Measurements from ENCODE around the gene CDKN1C.
"Not testable (repeated sequence)": the region's sequence is repeated elsewhere in the genome, so short reads cannot be mapped to it uniquely, and the experiment has no call there.

The CDKN1C gene

DNA sequence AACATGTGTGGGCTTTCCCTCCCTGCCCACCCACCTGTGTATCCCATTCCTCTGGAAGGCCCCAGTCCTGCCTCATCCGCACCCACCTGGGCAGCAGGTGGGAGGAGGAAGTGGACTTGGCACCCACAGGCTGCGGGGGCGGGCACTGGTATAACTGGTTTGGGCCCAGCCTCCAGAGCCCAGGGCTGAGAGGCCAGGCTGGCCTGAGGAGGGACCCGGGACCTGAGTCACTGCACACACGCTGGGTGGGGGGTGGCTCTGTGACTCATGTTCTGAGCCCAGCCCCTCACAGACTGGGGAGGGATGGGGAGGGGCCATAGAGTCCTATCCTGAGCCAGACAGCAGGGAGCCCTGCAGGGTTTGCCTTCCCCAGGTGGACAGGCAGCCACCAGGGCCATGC is 26.9 kb upstream of the CDKN1C start:
- DNase-seq (ENCODE audit: low read depth): no peak
- no peak overlapping the region for H3K4me3 ChIP-seq (ENCODE audit: low read length)
- TF ChIP-seq, protein P1, sequence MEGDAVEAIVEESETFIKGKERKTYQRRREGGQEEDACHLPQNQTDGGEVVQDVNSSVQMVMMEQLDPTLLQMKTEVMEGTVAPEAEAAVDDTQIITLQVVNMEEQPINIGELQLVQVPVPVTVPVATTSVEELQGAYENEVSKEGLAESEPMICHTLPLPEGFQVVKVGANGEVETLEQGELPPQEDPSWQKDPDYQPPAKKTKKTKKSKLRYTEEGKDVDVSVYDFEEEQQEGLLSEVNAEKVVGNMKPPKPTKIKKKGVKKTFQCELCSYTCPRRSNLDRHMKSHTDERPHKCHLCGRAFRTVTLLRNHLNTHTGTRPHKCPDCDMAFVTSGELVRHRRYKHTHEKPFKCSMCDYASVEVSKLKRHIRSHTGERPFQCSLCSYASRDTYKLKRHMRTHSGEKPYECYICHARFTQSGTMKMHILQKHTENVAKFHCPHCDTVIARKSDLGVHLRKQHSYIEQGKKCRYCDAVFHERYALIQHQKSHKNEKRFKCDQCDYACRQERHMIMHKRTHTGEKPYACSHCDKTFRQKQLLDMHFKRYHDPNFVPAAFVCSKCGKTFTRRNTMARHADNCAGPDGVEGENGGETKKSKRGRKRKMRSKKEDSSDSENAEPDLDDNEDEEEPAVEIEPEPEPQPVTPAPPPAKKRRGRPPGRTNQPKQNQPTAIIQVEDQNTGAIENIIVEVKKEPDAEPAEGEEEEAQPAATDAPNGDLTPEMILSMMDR (conservative IDR thresholded peaks at IDR 0.05; ENCODE audit: low read depth, low read length): no peak

DNA sequence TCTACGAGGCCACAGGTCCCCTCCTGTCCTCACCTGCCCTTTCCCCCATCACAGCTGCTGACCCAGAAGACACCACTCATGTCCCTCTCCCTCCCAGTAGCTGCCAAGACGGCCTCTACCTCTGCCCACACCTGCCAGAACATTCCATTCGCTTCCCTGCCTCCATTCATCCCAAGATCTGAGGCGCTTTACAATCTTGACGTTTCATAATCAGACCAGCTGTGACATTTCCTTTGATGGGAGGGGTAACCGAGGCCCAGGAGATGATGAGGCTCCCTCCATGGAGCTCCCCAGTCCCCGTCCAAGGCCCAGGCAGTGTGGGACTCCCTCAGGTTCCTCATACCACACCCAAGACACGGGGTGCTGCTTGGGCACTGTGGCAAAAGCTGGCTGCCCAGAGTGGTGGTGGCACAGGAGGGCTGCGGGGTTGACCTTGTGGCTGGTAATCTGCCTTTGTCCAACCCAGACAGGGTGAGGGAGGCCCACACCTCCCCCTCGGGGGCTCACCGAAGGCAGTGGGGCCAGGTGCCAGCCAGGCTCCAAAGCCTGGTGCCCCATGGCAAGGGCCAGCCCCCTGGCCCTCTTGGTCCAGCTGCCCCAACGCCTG is 26.3 kb upstream of the CDKN1C start:
- no peak overlapping the region for H3K4me3 ChIP-seq (ENCODE audit: low read length)
- DNase-seq (ENCODE audit: low read depth): no peak
- TF ChIP-seq, protein P1 (conservative IDR thresholded peaks at IDR 0.05; ENCODE audit: low read depth, low read length): no peak

DNA sequence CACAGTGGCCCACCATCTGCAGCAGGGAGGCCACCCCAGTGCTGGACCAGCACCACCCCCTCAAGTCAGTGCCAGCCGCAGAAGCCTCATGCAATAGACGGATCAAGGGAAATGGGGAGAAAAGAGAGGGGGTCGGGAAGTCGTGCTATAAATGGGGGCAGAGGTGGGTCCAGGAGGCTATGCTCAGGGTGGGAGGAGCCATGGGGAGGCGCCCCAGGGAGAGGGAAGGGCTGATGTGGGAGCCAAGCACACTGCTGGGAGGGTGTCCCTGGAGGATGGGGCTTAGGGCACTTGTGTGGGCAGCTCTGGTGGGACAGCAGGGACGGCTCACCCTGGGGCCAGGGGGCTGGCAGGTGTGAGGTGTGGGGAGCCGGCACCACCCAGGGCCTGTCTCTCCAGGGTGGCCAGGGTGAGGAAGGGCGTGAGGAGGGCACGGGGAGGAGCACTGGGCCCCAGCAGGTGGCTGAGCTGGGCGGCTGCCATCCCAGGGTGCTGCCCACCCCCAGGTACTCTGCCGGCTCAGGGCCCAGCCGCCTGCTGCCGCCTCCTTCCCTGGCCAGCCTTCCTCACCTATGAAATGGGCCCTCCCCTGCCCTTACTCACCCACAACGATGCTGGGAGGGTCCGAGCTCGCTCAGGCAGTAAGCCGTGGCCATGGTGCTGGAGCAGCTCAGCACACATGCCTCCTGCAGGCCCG is 25.7 kb upstream of the CDKN1C start:
- TF ChIP-seq, protein P1 (conservative IDR thresholded peaks at IDR 0.05; ENCODE audit: low read depth, low read length): no peak
- DNase-seq (ENCODE audit: low read depth): no peak
- no peak overlapping the region for H3K4me3 ChIP-seq (ENCODE audit: low read length)

DNA sequence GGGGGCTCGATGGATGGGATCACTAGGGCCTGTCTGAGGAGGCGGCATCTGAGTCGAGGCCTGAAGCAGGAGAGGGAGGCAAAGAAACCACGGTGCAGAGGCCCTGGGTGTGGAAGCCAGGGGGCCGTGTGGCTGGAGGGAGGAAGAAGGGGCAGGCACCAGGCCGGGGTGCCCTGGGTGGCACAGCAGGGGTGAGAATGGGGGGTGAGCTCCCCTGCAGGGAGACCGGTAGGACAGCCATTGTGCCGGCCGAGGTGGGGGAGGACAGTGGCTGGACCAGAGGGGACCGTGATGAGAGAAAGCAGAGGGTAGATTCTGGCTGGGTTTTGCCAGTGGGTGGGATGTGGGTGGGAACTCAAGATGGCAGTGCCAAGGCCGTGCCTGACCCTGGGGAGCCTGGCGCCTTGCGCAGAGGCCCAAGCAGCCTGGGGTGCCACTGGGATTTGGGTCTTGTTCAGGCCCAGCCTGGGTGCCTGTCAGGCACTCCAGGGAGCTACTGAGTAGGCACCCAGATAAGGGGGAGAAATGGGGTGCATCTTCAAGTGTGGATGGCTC is 24.9 kb upstream of the CDKN1C start:
- no peak overlapping the region for H3K4me3 ChIP-seq (ENCODE audit: low read length)
- TF ChIP-seq, protein P1 (conservative IDR thresholded peaks at IDR 0.05; ENCODE audit: low read depth, low read length): no peak
- DNase-seq (ENCODE audit: low read depth): no peak

DNA sequence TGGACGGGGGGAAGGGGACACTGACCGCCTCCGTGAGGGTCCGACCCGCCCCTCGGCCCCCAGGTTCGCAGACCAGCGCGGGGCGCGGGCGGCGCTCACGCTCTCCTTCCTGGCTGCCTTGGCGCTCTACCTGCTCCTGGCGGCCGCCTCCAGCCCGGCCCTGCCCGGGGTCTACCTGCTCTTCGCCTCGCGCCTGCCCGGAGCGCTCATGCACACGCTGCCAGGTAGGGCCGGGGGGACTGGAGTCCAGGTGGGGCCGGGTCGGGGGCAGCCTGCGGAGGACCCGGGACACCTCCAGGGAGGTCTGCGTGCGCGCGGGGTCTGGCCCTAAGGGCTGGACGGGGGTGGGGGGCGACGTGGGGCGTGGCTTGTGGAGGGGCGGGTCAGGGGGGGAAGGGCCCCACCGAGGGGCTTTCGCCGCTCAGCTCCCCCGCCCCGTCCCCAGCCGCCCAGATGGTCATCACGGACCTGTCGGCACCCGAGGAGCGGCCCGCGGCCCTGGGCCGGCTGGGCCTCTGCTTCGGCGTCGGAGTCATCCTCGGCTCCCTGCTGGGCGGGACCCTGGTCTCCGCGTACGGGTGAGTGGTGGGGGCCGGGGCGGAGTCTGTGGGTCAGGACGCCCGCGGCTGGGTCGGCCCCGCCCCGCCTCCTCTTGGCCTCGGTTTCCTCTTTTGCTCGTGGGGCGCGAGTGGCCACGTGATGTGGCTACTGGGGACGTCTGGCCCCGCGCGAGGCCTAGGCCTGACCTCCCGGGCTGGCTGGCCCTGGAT is 23.7 kb upstream of the CDKN1C start:
- no peak overlapping the region for H3K4me3 ChIP-seq (ENCODE audit: low read length)
- no peak for DNase-seq (ENCODE audit: low read depth)
- TF ChIP-seq, protein P1 (conservative IDR thresholded peaks at IDR 0.05; ENCODE audit: low read depth, low read length): no peak

DNA sequence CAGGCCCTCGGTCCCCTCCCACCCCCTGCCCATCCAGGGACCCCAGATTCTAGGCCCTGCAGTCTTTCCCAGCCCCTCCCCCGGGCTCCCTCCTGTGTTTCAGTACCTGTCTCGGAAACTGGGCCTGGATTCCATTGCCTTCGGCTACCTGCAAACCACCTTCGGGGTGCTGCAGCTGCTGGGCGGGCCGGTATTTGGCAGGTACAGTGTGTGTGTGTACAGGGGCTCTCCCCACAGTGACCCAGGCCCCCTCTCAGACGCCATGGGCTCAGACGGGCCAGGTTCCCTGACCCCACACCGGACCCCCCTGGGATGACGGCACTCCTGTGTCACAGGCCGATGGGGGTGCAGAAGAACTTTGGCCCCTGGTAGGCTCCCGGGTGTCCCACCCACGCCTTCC is 22.6 kb upstream of the CDKN1C start:
- DNase-seq (ENCODE audit: low read depth): no peak
- no peak overlapping the region for H3K4me3 ChIP-seq (ENCODE audit: low read length)
- TF ChIP-seq, protein P1 (conservative IDR thresholded peaks at IDR 0.05; ENCODE audit: low read depth, low read length): no peak

DNA sequence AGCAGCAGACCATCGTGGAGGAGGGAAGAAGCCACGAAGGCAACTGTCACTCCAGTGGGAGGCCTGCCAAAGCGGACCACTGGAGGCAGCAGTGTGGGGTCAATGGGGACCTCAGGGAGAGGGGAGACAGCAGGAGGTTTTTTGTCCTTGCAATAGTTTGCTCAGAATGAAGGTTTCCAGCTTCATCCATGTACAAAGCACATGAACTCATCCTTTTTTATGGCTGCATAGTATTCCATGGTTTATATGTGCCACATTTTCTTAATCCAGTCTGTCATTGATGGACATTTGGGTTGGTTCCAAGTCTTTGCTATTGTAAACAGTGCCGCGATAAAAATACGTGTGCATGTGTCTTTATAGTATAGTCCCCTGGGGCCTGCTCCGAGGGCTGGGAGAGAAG is 19.7 kb upstream of the CDKN1C start:
- DNase-seq (ENCODE audit: low read depth); H3K4me3 ChIP-seq (ENCODE audit: low read length): not testable (repeated sequence)

All from retinal pigment epithelial cell (primary cell).